Right lobe of liver (tissue), 6 donors: Measurements from ENCODE around the gene HSPBP1. TPM values are rescaled to one million over a fixed set of nuclear protein-coding genes. Genes with fewer than 3 reads are reported as not detected.

ENCODE experiments used
- ATAC-seq, 4 donors: fragments of 200-7000 bp; cut with Tn5 transposase; one replicate each; pipeline ENCODE4 v1.9.1; 2020; ENCODE audit warnings: mild to moderate bottlenecking in 4 of 4, moderate library complexity in 4 of 4
- DNase-seq, 3 donors: peaks; one replicate each; pipeline ENCODE4 v3.0.0-alpha.2; 2020
- H3K27ac ChIP-seq, 3 donors: fragments of 200-600 bp; one replicate each; pipeline ENCODE4 v1.8.0; 2022
- H3K27me3 ChIP-seq, 2 donors: fragments of 200-600 bp; one replicate each; pipeline ENCODE4 v1.8.0; 2022
- H3K36me3 ChIP-seq, 4 donors: fragments of 200-600 bp; sonication (generic) in 1 of 4; one replicate each; pipeline versions ENCODE4 v1.5.1 to v1.8.0; 2017 to 2022; ENCODE audit warnings: control low read depth in 1 of 4
- H3K4me1 ChIP-seq, 4 donors: fragments of 200-600 bp; sonication (generic) in 1 of 4; one replicate each; pipeline versions ENCODE4 v1.5.1 to v1.8.0; 2017 to 2022; ENCODE audit warnings: control low read depth in 1 of 4
- H3K4me3 ChIP-seq, 3 donors: fragments of 200-600 bp; one replicate each; pipeline ENCODE4 v1.8.0; 2022
- H3K9me3 ChIP-seq, 4 donors: fragments of 200-600 bp; sonication (generic) in 1 of 4; one replicate each; pipeline versions ENCODE4 v1.5.1 to v1.8.0; 2017 to 2022; ENCODE audit warnings: control low read depth in 1 of 4
- CTCF ChIP-seq, 4 donors: fragments of 200-600 bp in 3 of 4; fragments of 450-650 bp in 1 of 4; IDR thresholded peaks; one replicate each; pipeline versions ENCODE4 v1.5.1 to v1.8.0; 2016 to 2022; ENCODE audit warnings: antibody characterized with exemption in 4 of 4, mild to moderate bottlenecking in 2 of 4
- POLR2A ChIP-seq: fragments of 450-650 bp; IDR thresholded peaks from one replicate; pipeline ENCODE4 v1.6.1; 2017; ENCODE audit warnings: antibody characterized with exemption, mild to moderate bottlenecking
- WGBS: methylation state at CpG from one replicate; pipeline ENCODE4 v1.1.6; 2018; ENCODE audit warnings: low coverage, low lambda C conversion rate; ENCODE audit not compliant: insufficient coverage; ENCODE audit errors: missing lambda C conversion rate; 5-methylcytosine and 5-hydroxymethylcytosine counted together
- intact Hi-C, 2 donors: fragments of 100-400 bp; cut with DNase I; formaldehyde crosslinking; loops; one replicate each; pipeline versions ENCODE4 v1.11.2 to v1.14.1; 2022
- total RNA-seq, 6 experiments: library from RNA; depleted of rRNA in 2 of 6; stranded (reverse); fragments of >200 nt in 2 of 6; fragmentation: NEBNext Ultra II Directional in 3 of 6; extraction: Animal tissue kit (Norgen Biotek cat#: 25700) in 3 of 6; gene quantifications; one replicate each; pipeline versions ENCODE4 v1.1.0 to v1.2.4, GENCODE V29; 2016 to 2023
- donor health status: DM: no; HTN: yes; CAD: no.
- donor health status: DM: no; HTN: no; CAD: no.
- donor health status: DM: no; HTN: no; CAD: no.
- donor health status: DM: no; HTN: yes; CAD: no.
- donor health status: DM: no; HTN: yes; CAD: no.

The HSPBP1 gene
- total RNA-seq, 6 experiments from 2014 or later, result 11.3 to 28.3 (median 15.6) TPM

- Histone ChIP-seq H3K9me3 (no peaks in the 10 kb centered on the region), H3K27me3 (no peaks in the 10 kb centered on the region), H3K4me1 (no peaks in the 10 kb centered on the region), H3K36me3 (no peaks in the 10 kb centered on the region), H3K4me3 (no peak overlapping the region), H3K27ac (no peak overlapping the region)
- no peak for DNase-seq
- no peak for TF ChIP-seq CTCF (IDR thresholded peaks at IDR 0.05)
- WGBS, result 44% methylated on average over 6 of the region's 18 CpGs
- intact Hi-C loops, result no loop called here
- ATAC-seq, result no peak
These were observed 31.9 kb upstream of the HSPBP1 start for GRCh38 chr19:55311797-55312196.

GRCh38 chr19:55311397-55311796, 31.5 kb upstream of the HSPBP1 start:
- Histone ChIP-seq H3K36me3 (no peaks in the 10 kb centered on the region), H3K4me1 (no peaks in the 10 kb centered on the region), H3K9me3 (no peaks in the 10 kb centered on the region), H3K27ac (no peak overlapping the region), H3K4me3 (no peak overlapping the region), H3K27me3 (no peaks in the 10 kb centered on the region)
- ATAC-seq (no peak), DNase-seq (no peak)
- intact Hi-C loops, result no loop called here
- 60% methylated on average over 2 of the region's 9 CpGs for WGBS
- TF ChIP-seq CTCF (IDR thresholded peaks at IDR 0.05) (no peak), POLR2A (no peak)

- WGBS, result 82% methylated on average over 4 of the region's 7 CpGs
- Histone ChIP-seq H3K27me3 (no peaks in the 10 kb centered on the region), H3K36me3 (no peaks in the 10 kb centered on the region), H3K27ac (no peak overlapping the region), H3K4me1 (no peaks in the 10 kb centered on the region), H3K9me3 (no peaks in the 10 kb centered on the region), H3K4me3 (no peak overlapping the region)
- intact Hi-C loops, result no loop called here
- ATAC-seq (no peak), DNase-seq (no peak)
- TF ChIP-seq POLR2A, result no peak
- TF ChIP-seq CTCF (IDR thresholded peaks at IDR 0.05), result no peak
These were observed 30.6 kb upstream of the HSPBP1 start for GRCh38 chr19:55310498-55310897.

- no peaks in the 10 kb centered on the region for H3K4me1 ChIP-seq
- no peaks in the 10 kb centered on the region for H3K9me3 ChIP-seq
- DNase-seq, result no peak
- no peaks in the 10 kb centered on the region for H3K36me3 ChIP-seq
- ATAC-seq, result no peak
- no peaks in the 10 kb centered on the region for H3K27me3 ChIP-seq
- 55% methylated on average over 2 of the region's 5 CpGs for WGBS
- H3K4me3 ChIP-seq, result no peak overlapping the region
- TF ChIP-seq POLR2A (no peak), CTCF (IDR thresholded peaks at IDR 0.05) (no peak)
- intact Hi-C loops, result loop anchor here in 1 of 2 donors (10.0 kb wide), 1 partner anchor 95 kb away; the partner anchor contains the start of gene UBE2S
- H3K27ac ChIP-seq, result no peak overlapping the region
These were observed 29.5 kb upstream of the HSPBP1 start for GRCh38 chr19:55309448-55309847.

GRCh38 chr19:55308281-55308680, 28.4 kb upstream of the HSPBP1 start:
- no peak for DNase-seq
- WGBS, result 71% methylated on average over 8 of the region's 11 CpGs
- intact Hi-C loops, result loop anchor here in 1 of 2 donors (10.0 kb wide), 1 partner anchor 97 kb away; the partner anchor contains the start of gene UBE2S
- Histone ChIP-seq H3K36me3 (no peaks in the 10 kb centered on the region), H3K27me3 (no peaks in the 10 kb centered on the region), H3K4me3 (no peak overlapping the region), H3K9me3 (no peaks in the 10 kb centered on the region), H3K4me1 (no peaks in the 10 kb centered on the region), H3K27ac (no peak overlapping the region)
- no peak for TF ChIP-seq POLR2A
- no peak for TF ChIP-seq CTCF (IDR thresholded peaks at IDR 0.05)
- ATAC-seq, result no peak
